HepG2 (cell line): ENCODE measurements around the gene WNT1. TPM values are rescaled to one million over a fixed set of nuclear protein-coding genes. Genes with fewer than 3 reads are reported as not detected.

Source experiments
- ARID3A ChIP-seq: IDR thresholded peaks from 2 replicates; pipeline ENCODE4 v1.6.1; 2012; ENCODE audit warnings: low read depth, low read length, improper control_type of control experiment
- CTCF ChIP-seq: sonication (generic); formaldehyde crosslinking; IDR thresholded peaks from 2 replicates; pipeline ENCODE4 v1.5.0; 2020; ENCODE audit warnings: mild to moderate bottlenecking, missing genetic modification reagents, moderate library complexity
- DMAP1 ChIP-seq: IDR thresholded peaks from 2 replicates; pipeline ENCODE4 v1.6.1; 2016
- DMTF1 ChIP-seq: sonication (generic); formaldehyde crosslinking; IDR thresholded peaks from 2 replicates; pipeline ENCODE4 v1.4.0; 2020; ENCODE audit warnings: mild to moderate bottlenecking, missing genetic modification reagents
- FOXJ3 ChIP-seq: sonication (generic); formaldehyde crosslinking; IDR thresholded peaks from 2 replicates; pipeline ENCODE4 v1.4.0; 2020; ENCODE audit warnings: missing genetic modification reagents, mild to moderate bottlenecking, borderline replicate concordance
- HOXD1 ChIP-seq: sonication (generic); formaldehyde crosslinking; IDR thresholded peaks from 2 replicates; pipeline ENCODE4 v1.5.0; 2020; ENCODE audit warnings: missing genetic modification reagents
- MTA1 ChIP-seq: sonication (generic); formaldehyde crosslinking; IDR thresholded peaks from 2 replicates; pipeline ENCODE4 v1.4.0; 2020; ENCODE audit warnings: missing genetic modification reagents, mild to moderate bottlenecking, borderline replicate concordance
- MXD4 ChIP-seq: IDR thresholded peaks from 2 replicates; pipeline ENCODE4 v1.6.1; 2016; ENCODE audit warnings: mild to moderate bottlenecking, missing biosample characterization, missing genetic modification reagents
- NR1H2 ChIP-seq: sonication (generic); formaldehyde crosslinking; IDR thresholded peaks from 2 replicates; pipeline ENCODE4 v1.8.1; 2022; ENCODE audit warnings: low read depth, missing genetic modification reagents, borderline replicate concordance
- TBX2 ChIP-seq: sonication (generic); formaldehyde crosslinking; IDR thresholded peaks from 2 replicates; pipeline ENCODE4 v1.5.0; 2020; ENCODE audit warnings: missing genetic modification reagents, mild to moderate bottlenecking, borderline replicate concordance
- ZBTB20 ChIP-seq: sonication (generic); formaldehyde crosslinking; IDR thresholded peaks from 2 replicates; pipeline ENCODE4 v1.8.1; 2023; ENCODE audit warnings: missing genetic modification reagents, low read depth, mild to moderate bottlenecking, borderline replicate concordance
- ZEB1 ChIP-seq: IDR thresholded peaks from 2 replicates; pipeline ENCODE4 v1.6.1; 2012; ENCODE audit warnings: mild to moderate bottlenecking, low read depth, inconsistent platforms; ENCODE audit not compliant: insufficient replicate concordance
- ZNF276 ChIP-seq: sonication (generic); formaldehyde crosslinking; IDR thresholded peaks from 2 replicates; pipeline ENCODE4 v1.4.0; 2020; ENCODE audit warnings: mild to moderate bottlenecking, low read depth, missing genetic modification reagents
- ZNF501 ChIP-seq: sonication (generic); formaldehyde crosslinking; IDR thresholded peaks from 2 replicates; pipeline ENCODE4 v1.5.1; 2020; ENCODE audit warnings: mild to moderate bottlenecking, moderate library complexity, missing genetic modification reagents
- ZNF512 ChIP-seq: sonication (generic); formaldehyde crosslinking; IDR thresholded peaks from 2 replicates; pipeline ENCODE4 v1.4.0; 2020; ENCODE audit warnings: mild to moderate bottlenecking, missing genetic modification reagents
- ZNF557 ChIP-seq: sonication (generic); formaldehyde crosslinking; IDR thresholded peaks from 2 replicates; pipeline ENCODE4 v1.4.0; 2020; ENCODE audit warnings: missing genetic modification reagents
- ZNF768 ChIP-seq: sonication (generic); formaldehyde crosslinking; IDR thresholded peaks from 2 replicates; pipeline ENCODE4 v1.4.0; 2020; ENCODE audit warnings: missing genetic modification reagents
- ZNF790 ChIP-seq: sonication (generic); formaldehyde crosslinking; IDR thresholded peaks from 2 replicates; pipeline ENCODE4 v1.8.0; 2022; ENCODE audit warnings: missing genetic modification reagents, mild to moderate bottlenecking, borderline replicate concordance
- ZNF841 ChIP-seq: sonication (generic); formaldehyde crosslinking; IDR thresholded peaks from 2 replicates; pipeline ENCODE4 v1.8.1; 2023; ENCODE audit warnings: missing genetic modification reagents, borderline replicate concordance
- polyA plus RNA-seq, 8 experiments: library from polyadenylated mRNA; depleted of rRNA in 3 of 8; stranded (reverse) in 7 of 8; unstranded in 1 of 8; fragments of >200 nt; fragmentation: Illumina TruSeq in 4 of 8; extraction: Trizol in 4 of 8; gene quantifications; 2 replicates each; pipeline versions ENCODE4 v1.2.1 to v1.2.3, GENCODE V29; 2011 to 2016; ENCODE audit warnings: low read depth in 4 of 8, missing spikeins in 1 of 8, mixed read lengths in 1 of 8; ENCODE audit not compliant: insufficient read depth in 1 of 8
- total RNA-seq, 5 experiments: library from RNA; depleted of rRNA; stranded (reverse); fragments of >200 nt; fragmentation: Illumina TruSeq; extraction: Trizol; gene quantifications; 2 replicates each; pipeline ENCODE4 v1.2.3, GENCODE V29; 2016; ENCODE audit warnings: low read depth in 1 of 5

The WNT1 gene
- total and polyA plus RNA-seq, 2 of the 13 experiments (the other 11 are each of a cell fraction or from before 2014, with no cell fraction given): not detected

- TF ChIP-seq CTCF (CRISPR knock-in tag): peak; percentile 83
- TF ChIP-seq MTA1 (CRISPR knock-in tag): peak; percentile 58; the same call in 1 of the 2 replicates
- TF ChIP-seq ZNF841 (CRISPR knock-in tag): no peak; the same call in 1 of the 2 replicates
- TF ChIP-seq ZNF501 (CRISPR knock-in tag): peak; percentile 96
- no peak for TF ChIP-seq DMTF1
- peak; percentile 56; the same call in 1 of the 2 replicates for TF ChIP-seq ZNF276
- TF ChIP-seq DMAP1 (CRISPR knock-in tag): peak; percentile 78
- TF ChIP-seq FOXJ3 (CRISPR knock-in tag): no peak; the same call in 1 of the 2 replicates
- TF ChIP-seq ZNF512 (CRISPR knock-in tag): no peak
- TF ChIP-seq ZNF768 (CRISPR knock-in tag): peak; percentile 46; the same call in 1 of the 2 replicates
- TF ChIP-seq ZNF790 (CRISPR knock-in tag): no peak
- no peak for TF ChIP-seq ZBTB20 (CRISPR knock-in tag)
- no peak; the same call in 1 of the 2 replicates for TF ChIP-seq MXD4 (CRISPR knock-in tag)
- TF ChIP-seq ZEB1: peak; percentile 68
- TF ChIP-seq ZNF557 (CRISPR knock-in tag): no peak
- no peak for TF ChIP-seq NR1H2 (CRISPR knock-in tag)
- TF ChIP-seq ARID3A: peak; percentile 5; the same call in 1 of the 2 replicates
- 0 out of 2 replicates have a peak, but pooled peaks have one; percentile 52 for TF ChIP-seq HOXD1
- TF ChIP-seq TBX2: peak; percentile 58; the same call in 1 of the 2 replicates
Observed at GRCh38 chr12:49018261-49019119, 40.4 kb downstream of the WNT1 start, which contains the start of gene PRKAG1 (continued).
